ENCODE data around the gene AASDHPPT.

AASDHPPT gene

DNA sequence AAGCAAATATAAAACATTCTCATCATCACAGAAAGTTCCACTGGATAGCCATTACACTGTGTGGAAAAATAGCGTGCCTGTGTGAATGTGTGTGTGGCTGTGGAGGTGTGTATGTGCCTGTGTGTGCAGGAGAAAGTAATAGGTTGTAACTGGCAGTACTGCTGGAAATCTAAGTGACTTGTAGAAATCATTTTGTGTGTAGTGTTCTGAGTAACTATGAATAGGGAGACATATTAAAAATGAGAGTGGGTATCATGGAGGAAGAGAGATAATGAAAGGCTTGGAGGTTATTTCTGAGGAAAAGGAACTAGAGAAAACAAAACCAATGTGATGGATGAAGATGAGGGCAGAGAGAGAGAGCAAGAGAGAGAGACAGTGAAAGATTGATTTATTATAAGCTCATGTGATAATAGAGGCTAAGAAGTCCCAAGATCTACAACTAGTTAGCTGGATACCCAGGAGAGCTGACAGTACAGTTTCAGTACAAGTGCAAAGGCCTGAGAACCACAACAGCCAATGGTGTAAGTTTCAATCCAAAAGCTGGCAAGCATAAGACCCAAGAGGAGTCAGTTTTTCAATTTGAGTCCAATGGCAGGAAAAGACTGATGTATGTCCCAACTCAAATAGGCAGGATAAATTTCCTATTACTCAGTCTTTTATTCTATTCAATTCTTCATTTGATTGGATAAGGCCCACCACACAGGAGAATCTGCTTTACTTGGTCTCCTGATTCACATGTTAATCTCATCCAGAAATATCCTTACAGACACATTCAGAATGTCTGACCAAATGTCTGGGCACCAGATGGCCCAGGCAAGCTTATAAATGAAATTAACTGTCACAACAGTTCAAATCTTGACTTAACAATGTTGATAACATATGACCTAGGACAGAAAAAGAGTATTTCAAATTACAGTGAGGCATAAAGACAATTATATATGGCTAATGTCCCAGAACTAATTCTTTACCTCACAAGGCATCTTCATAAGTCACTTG is 15.2 kb upstream of the AASDHPPT start:
- TF ChIP-seq, protein P1, sequence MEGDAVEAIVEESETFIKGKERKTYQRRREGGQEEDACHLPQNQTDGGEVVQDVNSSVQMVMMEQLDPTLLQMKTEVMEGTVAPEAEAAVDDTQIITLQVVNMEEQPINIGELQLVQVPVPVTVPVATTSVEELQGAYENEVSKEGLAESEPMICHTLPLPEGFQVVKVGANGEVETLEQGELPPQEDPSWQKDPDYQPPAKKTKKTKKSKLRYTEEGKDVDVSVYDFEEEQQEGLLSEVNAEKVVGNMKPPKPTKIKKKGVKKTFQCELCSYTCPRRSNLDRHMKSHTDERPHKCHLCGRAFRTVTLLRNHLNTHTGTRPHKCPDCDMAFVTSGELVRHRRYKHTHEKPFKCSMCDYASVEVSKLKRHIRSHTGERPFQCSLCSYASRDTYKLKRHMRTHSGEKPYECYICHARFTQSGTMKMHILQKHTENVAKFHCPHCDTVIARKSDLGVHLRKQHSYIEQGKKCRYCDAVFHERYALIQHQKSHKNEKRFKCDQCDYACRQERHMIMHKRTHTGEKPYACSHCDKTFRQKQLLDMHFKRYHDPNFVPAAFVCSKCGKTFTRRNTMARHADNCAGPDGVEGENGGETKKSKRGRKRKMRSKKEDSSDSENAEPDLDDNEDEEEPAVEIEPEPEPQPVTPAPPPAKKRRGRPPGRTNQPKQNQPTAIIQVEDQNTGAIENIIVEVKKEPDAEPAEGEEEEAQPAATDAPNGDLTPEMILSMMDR (IDR thresholded peaks at IDR 0.05; ENCODE audit: control extremely low read depth, extremely low read depth, low read depth, missing control alignments) = no peak
- CTCF ChIA-PET = interaction anchor here (1.0 to 1.7 kb wide), 3 partner anchors 13 to 16 kb away, joined by 3 to 5 read pairs (median 4); no protein-coding TSS in a partner anchor

GRCh38 chr11:106063009-106063408 is 14.5 kb upstream of the AASDHPPT start:
- CTCF ChIA-PET = interaction anchor here (1.7 to 1.8 kb wide), 2 partner anchors 14 to 17 kb away, joined by 4 to 8 read pairs; partner anchors contain the start of genes AASDHPPT and KBTBD3
- POLR2A ChIA-PET = no interaction called here
- no peak for DNase-seq (ENCODE audit: extremely low spot score)
- TF ChIP-seq, protein P1 (IDR thresholded peaks at IDR 0.05; ENCODE audit: control extremely low read depth, extremely low read depth, low read depth, missing control alignments) = no peak

More for the DNA sequence above, 15.2 kb upstream of the AASDHPPT start:
- POLR2A ChIA-PET = no interaction called here
- no peak for DNase-seq (ENCODE audit: extremely low spot score)

DNA sequence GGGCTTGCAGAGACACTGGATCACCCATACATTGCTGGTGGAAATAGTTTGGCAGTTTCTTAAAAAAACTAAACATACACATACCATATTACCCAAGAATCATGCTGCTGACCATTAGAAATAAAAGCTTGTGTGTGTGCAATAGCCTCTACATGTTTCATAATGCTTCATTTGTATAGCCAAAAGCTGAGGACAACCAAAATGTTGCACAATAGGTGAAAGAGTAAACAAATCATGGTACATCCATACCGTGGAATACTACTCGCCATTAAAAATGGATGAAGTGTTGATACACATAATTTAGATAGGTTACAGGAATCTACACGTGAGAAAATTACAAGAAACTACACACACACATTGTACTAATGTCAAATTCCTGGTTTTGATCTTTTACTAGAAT is 6.9 kb upstream of the AASDHPPT start:
- CTCF ChIA-PET = interaction anchor here (1.8 to 2.1 kb wide), 2 partner anchors 17 to 22 kb away, joined by 7 read pairs; no protein-coding TSS in a partner anchor
- TF ChIP-seq, protein P1 (IDR thresholded peaks at IDR 0.05; ENCODE audit: control extremely low read depth, extremely low read depth, low read depth, missing control alignments) = no peak
- DNase-seq (ENCODE audit: extremely low spot score) = no peak
- POLR2A ChIA-PET = no interaction called here

GRCh38 chr11:106072804-106073203 is 4.7 kb upstream of the AASDHPPT start:
- POLR2A ChIA-PET = no interaction called here
- TF ChIP-seq, protein P1 (IDR thresholded peaks at IDR 0.05; ENCODE audit: control extremely low read depth, extremely low read depth, low read depth, missing control alignments) = no peak
- no peak for DNase-seq (ENCODE audit: extremely low spot score)
- CTCF ChIA-PET = interaction anchor here (1.1 to 3.5 kb wide), 3 partner anchors 12 to 16 kb away, joined by 3 to 10 read pairs (median 9); no protein-coding TSS in a partner anchor

DNA sequence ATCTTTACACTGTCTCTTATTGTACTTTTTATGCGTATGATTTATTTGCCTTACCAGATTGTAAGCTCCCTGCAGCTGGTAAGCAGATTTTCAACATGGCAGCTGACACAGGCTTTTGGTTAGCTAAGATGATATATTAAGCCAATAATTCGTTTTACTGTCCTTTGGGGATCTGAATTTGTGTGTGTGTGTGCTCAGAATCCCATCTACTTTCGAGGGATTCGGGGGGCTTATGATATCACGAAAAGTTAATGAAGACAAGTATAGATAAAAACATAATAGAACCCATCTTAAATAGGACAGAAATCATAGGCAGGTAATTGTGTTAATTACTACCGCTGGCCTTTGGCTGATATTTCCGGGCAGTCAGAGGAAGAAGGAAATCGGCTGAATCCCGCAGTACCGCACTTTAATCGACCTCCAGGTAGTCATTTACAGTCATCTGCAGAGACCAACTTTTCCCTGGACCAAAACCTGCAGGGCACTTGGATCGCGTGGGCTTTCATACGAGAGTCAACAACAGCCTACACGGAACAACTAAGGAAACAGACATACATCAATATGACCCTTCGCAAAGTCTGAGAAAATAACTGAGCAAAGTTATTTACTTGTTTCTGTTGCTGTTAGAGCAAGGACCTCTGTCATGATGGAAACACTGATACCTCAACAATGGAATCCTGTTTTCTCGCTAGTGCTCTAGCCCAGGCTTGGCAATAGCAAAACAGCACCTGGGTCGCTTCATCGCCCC is 1.1 kb upstream of the AASDHPPT start:
- CTCF ChIA-PET = interaction anchor here (0.6 to 3.5 kb wide), 7 partner anchors 8 to 20 kb away, joined by 3 to 26 read pairs (median 6); no protein-coding TSS in a partner anchor
- DNase-seq (ENCODE audit: extremely low spot score) = no peak
- TF ChIP-seq, protein P1 (IDR thresholded peaks at IDR 0.05; ENCODE audit: control extremely low read depth, extremely low read depth, low read depth, missing control alignments) = no peak
- POLR2A ChIA-PET = interaction anchor here (0.8 kb wide), 1 partner anchor 15 kb away, joined by 4 read pairs; no protein-coding TSS in a partner anchor

Measured in GM10248 (cell line).